K562 (cell line): Measurements from ENCODE around the gene NOL4L. TPM values are rescaled to one million over a fixed set of nuclear protein-coding genes. Genes with fewer than 3 reads are reported as not detected.
A peak's percentile ranks its signal among the peaks of the same experiment; 100 is the strongest.

Source experiments
- ATAC-seq: fragments of 200-7000 bp; cut with Tn5 transposase; 3 replicates; pipeline ENCODE4 v1.9.1; 2020; ENCODE audit warnings: moderate library complexity
- BruUV-seq: library from RNA; stranded (reverse); fragments of 400-500 nt; replicated peaks from 2 replicates; lab custom pipeline; 2021; lab: Mats Ljungman, UMichigan
- CTCF ChIA-PET: fragments of 300-600 bp; formaldehyde crosslinking; extraction: SDS; loops from one replicate; lab custom pipeline; 2021; ENCODE audit warnings: low intra/inter-chr PET ratio; lab: Yijun Ruan, JAX
- POLR2A ChIA-PET: fragments of 300-600, 350-650 bp; sonication (Branson Sonifier 250); formaldehyde crosslinking; extraction: SDS; loops from one replicate; lab custom pipeline; 2021; ENCODE audit warnings: antibody characterized with exemption, inconsistent platforms; lab: Yijun Ruan, JAX
- DNase-seq, 4 experiments: peaks; one replicate each; pipeline versions ENCODE4 v3.0.0 to v3.0.0-alpha.2; 2011 to 2018; ENCODE audit warnings: low spot score in 3 of 4, mixed read lengths in 3 of 4; ENCODE audit errors: extremely low read depth in 1 of 4
- FAIRE-seq: peaks from 2 replicates; lab custom pipeline; 2011; peaks lifted over from hg19 to GRCh38; lab: Jason Lieb, UNC
- H2AFZ ChIP-seq: 2 replicates; pipeline ENCODE4 v1.6.0; 2011; ENCODE audit warnings: low read depth, low read length, control low read depth, inconsistent platforms
- H3K27ac ChIP-seq: fragments of 200-600 bp; 3 replicates; pipeline ENCODE4 v1.8.0; 2011; ENCODE audit warnings: low read depth, mild to moderate bottlenecking, control low read depth, inconsistent platforms, low read length, moderate library complexity, mixed read lengths; ENCODE audit errors: extremely low read depth
- H3K27me3 ChIP-seq, 2 experiments: fragments of 300-600 bp in 1 of 2; 2 replicates in 1 of 2; 3 replicates in 1 of 2; pipeline versions ENCODE4 v1.6.0 to v1.8.0; 2011; ENCODE audit warnings: inconsistent platforms in 2 of 2, low read length in 2 of 2, mild to moderate bottlenecking in 1 of 2, mixed read lengths in 1 of 2, moderate library complexity in 1 of 2; ENCODE audit not compliant: control insufficient read depth in 2 of 2, insufficient read depth in 2 of 2
- H3K36me3 ChIP-seq: fragments of 300-600 bp; 3 replicates; pipeline ENCODE4 v1.8.0; 2011; ENCODE audit warnings: mild to moderate bottlenecking, low read length, inconsistent platforms; ENCODE audit not compliant: control insufficient read depth, insufficient read depth
- H3K4me1 ChIP-seq, 2 experiments: fragments of 200-600 bp in 1 of 2; replicated peaks in 1 of 2; 2 replicates in 1 of 2; 3 replicates in 1 of 2; pipeline versions ENCODE4 v1.5.1 to v1.8.0; 2011; ENCODE audit warnings: inconsistent platforms in 2 of 2, low read length in 2 of 2, mild to moderate bottlenecking in 1 of 2, mixed read lengths in 1 of 2, moderate library complexity in 1 of 2; ENCODE audit not compliant: control insufficient read depth in 2 of 2, insufficient read depth in 2 of 2
- H3K4me2 ChIP-seq: 2 replicates; pipeline ENCODE4 v1.6.1; 2011; ENCODE audit warnings: low read length, control low read depth, inconsistent platforms, mixed read lengths; ENCODE audit not compliant: insufficient read depth
- H3K4me3 ChIP-seq: fragments of 200-600 bp; sonication (generic), shearing (Covaris generic); 2 replicates; pipeline ENCODE4 v1.5.1; 2016; ENCODE audit warnings: control low read depth, inconsistent platforms
- H3K79me2 ChIP-seq: fragments of 200-600 bp; 3 replicates; pipeline ENCODE4 v1.8.0; 2011; ENCODE audit warnings: low read length, inconsistent platforms; ENCODE audit not compliant: control insufficient read depth, insufficient read depth
- H3K9ac ChIP-seq, 2 experiments: 2 replicates each; pipeline versions ENCODE4 v1.6.0 to v1.6.1; 2011; ENCODE audit warnings: low read depth in 2 of 2, low read length in 2 of 2, control low read depth in 1 of 2, inconsistent platforms in 1 of 2, mild to moderate bottlenecking in 1 of 2, mixed read lengths in 1 of 2; ENCODE audit not compliant: insufficient read depth in 1 of 2
- H3K9me1 ChIP-seq: one replicate; pipeline ENCODE4 v1.6.0; 2011; ENCODE audit warnings: inconsistent platforms, mild to moderate bottlenecking, low read length, moderate library complexity; ENCODE audit not compliant: control insufficient read depth, insufficient read depth
- H3K9me3 ChIP-seq: replicated peaks from 2 replicates; pipeline ENCODE4 v1.5.1; 2011; ENCODE audit warnings: low read depth, low read length, inconsistent platforms; ENCODE audit not compliant: control insufficient read depth, insufficient read depth
- H4K20me1 ChIP-seq: replicated peaks from 2 replicates; pipeline ENCODE4 v1.6.1; 2011; ENCODE audit warnings: low read length, inconsistent platforms, mixed read lengths; ENCODE audit not compliant: control insufficient read depth, insufficient read depth
- CBFB ChIP-seq: sonication (generic); formaldehyde crosslinking; IDR thresholded peaks from 2 replicates; pipeline ENCODE4 v1.4.0; 2020; ENCODE audit warnings: mild to moderate bottlenecking, missing genetic modification reagents
- CHD2 ChIP-seq: IDR thresholded peaks from 2 replicates; pipeline ENCODE4 v1.6.1; 2011; ENCODE audit warnings: low read depth, low read length
- E2F8 ChIP-seq: fragments of 450-650 bp; IDR thresholded peaks from 2 replicates; pipeline ENCODE4 v1.7.1; 2018; ENCODE audit warnings: mild to moderate bottlenecking, low read depth; ENCODE audit not compliant: partially characterized antibody
- GTF3C2 ChIP-seq: IDR thresholded peaks from 3 replicates; pipeline ENCODE4 v1.6.1; 2011; ENCODE audit warnings: borderline replicate concordance, mild to moderate bottlenecking, moderate library complexity; ENCODE audit not compliant: insufficient read length; ENCODE audit errors: extremely low read depth
- HNRNPK ChIP-seq: fragments of 200-400 bp; formaldehyde crosslinking; IDR thresholded peaks from one replicate; pipeline ENCODE4 v1.6.1; 2018; ENCODE audit warnings: mild to moderate bottlenecking, low read depth, low read length; ENCODE audit not compliant: poor library complexity, severe bottlenecking
- MAFK ChIP-seq: IDR thresholded peaks from 2 replicates; pipeline ENCODE4 v1.6.1; 2011; ENCODE audit warnings: low read length, improper control_type of control experiment
- PTTG1 ChIP-seq: fragments of 450-650 bp; IDR thresholded peaks from 2 replicates; pipeline ENCODE4 v1.6.1; 2016; ENCODE audit warnings: low read depth, mild to moderate bottlenecking, missing genetic modification characterization, missing compliant biosample characterization
- SRSF9 ChIP-seq: fragments of 200-400 bp; formaldehyde crosslinking; IDR thresholded peaks from 2 replicates; pipeline ENCODE4 v1.6.1; 2017; ENCODE audit warnings: low read depth, low read length, borderline replicate concordance
- ZNF224 ChIP-seq: sonication (generic); formaldehyde crosslinking; IDR thresholded peaks from 2 replicates; pipeline ENCODE4 v1.8.0; 2022; ENCODE audit warnings: mild to moderate bottlenecking, missing genetic modification reagents
- ZNF354B ChIP-seq: fragments of 250-450 bp; sonication (Bioruptor Pico); IDR thresholded peaks from 2 replicates; pipeline ENCODE4 v1.4.0; 2020
- ZNF644 ChIP-seq: fragments of 200-800 bp; sonication (Bioruptor generic); IDR thresholded peaks from 2 replicates; pipeline ENCODE4 v1.6.1; 2016; ENCODE audit warnings: low read depth, missing genetic modification characterization, missing compliant biosample characterization
- ZNF695 ChIP-seq: fragments of 450-650 bp; formaldehyde crosslinking; IDR thresholded peaks from 2 replicates; pipeline ENCODE4 v1.4.0; 2020; ENCODE audit warnings: mild to moderate bottlenecking, moderate library complexity
- WGBS: fragments of 100-300 bp; shearing (Covaris generic); methylation state at CpG from one replicate; pipeline ENCODE4 v1.1.6; 2016; ENCODE audit warnings: low coverage, mixed read lengths; ENCODE audit not compliant: insufficient coverage; ENCODE audit errors: missing lambda C conversion rate; 5-methylcytosine and 5-hydroxymethylcytosine counted together
- in situ Hi-C: fragments of 300-500 bp; cut with MboI; formaldehyde crosslinking; loops from 4 replicates; pipeline ENCODE4 v1.15.0; 2018; ENCODE audit warnings: inconsistent platforms, mixed read lengths
- intact Hi-C: fragments of 100-400 bp; cut with micrococcal nuclease; formaldehyde crosslinking; loops from 2 replicates; pipeline ENCODE4 v1.14.2; 2022
- polyA plus RNA-seq, 8 experiments: library from polyadenylated mRNA; depleted of rRNA in 4 of 8; stranded (reverse) in 5 of 8; unstranded in 3 of 8; fragments of >200 nt; fragmentation: Nextera tagmentation in 2 of 8; fragmentation: Illumina TruSeq in 1 of 8; extraction: Ambion mirVana in 2 of 8; extraction: Trizol in 1 of 8; gene quantifications; 2 replicates each; pipeline versions ENCODE4 v1.2.1 to v1.2.3, GENCODE V29; 2011 to 2014; ENCODE audit warnings: inconsistent platforms in 1 of 8, missing spikeins in 1 of 8
- total RNA-seq, 7 experiments: library from RNA; depleted of rRNA in 6 of 7; stranded (reverse); fragments of >200 nt in 6 of 7; fragmentation: Illumina TruSeq in 2 of 7; extraction: Trizol in 2 of 7; gene quantifications; 2 replicates each; pipeline versions ENCODE4 v1.2.1 to v1.2.3, GENCODE V29; 2011 to 2021; ENCODE audit warnings: low replicate concordance in 1 of 7

NOL4L gene
- total and polyA plus RNA-seq, 9 of the 15 experiments (the other 6 are each of a cell fraction or from before 2014, with no cell fraction given): 5.1 to 36.2 (median 13.6) TPM

GRCh38 chr20:32611286-32611685, 26.2 kb upstream of the NOL4L start:
- no peak overlapping the region for H3K4me2 ChIP-seq
- in situ Hi-C loops: no loop called here
- H3K27me3 ChIP-seq: no peaks in the 10 kb centered on the region
- CTCF ChIA-PET: no interaction called here
- no peak overlapping the region; the same call in 2 of the 3 replicates for H3K27ac ChIP-seq
- no peak overlapping the region for H2AFZ ChIP-seq
- POLR2A ChIA-PET: interaction anchor here (0.7 to 1.5 kb wide), 4 partner anchors 12 to 104 kb away, joined by 3 to 6 read pairs (median 5); no protein-coding TSS in a partner anchor
- H4K20me1 ChIP-seq: peaks cover 6% of the 10 kb centered on the region; the same call in 1 of the 2 replicates
- no peaks in the 10 kb centered on the region for H3K9me3 ChIP-seq
- peaks cover 10 to 48% of the 10 kb centered on the region in 2 experiments; a peak in 4 of 5 replicates for H3K4me1 ChIP-seq
- H3K4me3 ChIP-seq: no peak overlapping the region
- H3K36me3 ChIP-seq: peaks cover 7% of the 10 kb centered on the region; the same call in 1 of the 3 replicates
- DNase-seq (no peak), FAIRE-seq (no peak), ATAC-seq (no peak)
- TF ChIP-seq ZNF224 (no peak), MAFK (no peak), SRSF9 (no peak), ZNF695 (no peak), CHD2 (no peak), PTTG1 (tag) (no peak), GTF3C2 (no peak), ZNF644 (tag) (no peak), ZNF354B (CRISPR knock-in tag) (no peak), E2F8 (no peak), CBFB (CRISPR knock-in tag) (no peak), HNRNPK (no peak)
- intact Hi-C loops: no loop called here
- 75% methylated on average over 7 of the region's 7 CpGs for WGBS
- peaks cover 7% of the 10 kb centered on the region; the same call in 2 of the 3 replicates for H3K79me2 ChIP-seq
- peaks cover 9% of the 10 kb centered on the region for H3K9me1 ChIP-seq
- no TSS peak for BruUV-seq
- peak overlapping the region in 1 of 2 experiments; percentile 73; a peak in 2 of 4 replicates for H3K9ac ChIP-seq
